HCT116 (cell line): ENCODE data around the gene DEFB123. TPM values are rescaled to one million over a fixed set of nuclear protein-coding genes. Genes with fewer than 3 reads are reported as not detected.

Source experiments
- ATAC-seq: fragments of 200-7000 bp; cut with Tn5 transposase; 2 replicates; pipeline ENCODE4 v1.9.1; 2020; ENCODE audit warnings: mild to moderate bottlenecking, moderate library complexity
- BruUV-seq: library from RNA; stranded (reverse); fragments of 400-500 nt; replicated peaks from 2 replicates; lab custom pipeline; 2021; lab: Mats Ljungman, UMichigan
- CTCF ChIA-PET: fragments of 300-600 bp; sonication (Branson Sonifier 250); formaldehyde crosslinking; loops from one replicate; lab custom pipeline; 2021; ENCODE audit warnings: antibody characterized with exemption; lab: Charles Lee
- POLR2A ChIA-PET: fragments of 300-600, 350-600 bp; sonication (Branson Sonifier 250); formaldehyde crosslinking; loops from one replicate; lab custom pipeline; 2021; ENCODE audit warnings: antibody characterized with exemption; lab: Charles Lee
- RAD21 ChIA-PET, 2 experiments: fragments of 300-600 bp; sonication (Branson Sonifier 250); formaldehyde crosslinking; loops; one replicate each; lab custom pipeline; 2023; ENCODE audit warnings: low total read pairs in 2 of 2; ENCODE audit not compliant: uncharacterized antibody in 2 of 2, unreplicated experiment in 2 of 2, low non-redundant PET in 1 of 2; lab: Charles Lee
- DNase-seq: peaks from one replicate; pipeline ENCODE4 v3.0.0-alpha.2; 2010; ENCODE audit warnings: low read depth, low spot score
- H2AFZ ChIP-seq: fragments of 200-600 bp; shearing (Covaris generic), sonication (generic); 2 replicates; pipeline ENCODE4 v1.6.1; 2017; ENCODE audit warnings: low read depth, mixed run types, mixed read lengths, antibody characterized with exemption, low read length; ENCODE audit not compliant: poor library complexity, severe bottlenecking
- H3K27ac ChIP-seq: 2 replicates; pipeline ENCODE4 v1.5.1; 2012; ENCODE audit warnings: low read depth, low read length
- H3K27me3 ChIP-seq: fragments of 200-600 bp; sonication (generic); 2 replicates; pipeline ENCODE4 v1.6.1; 2016; ENCODE audit warnings: mixed run types, low read length, mixed read lengths; ENCODE audit not compliant: insufficient read depth
- H3K36me3 ChIP-seq, 2 experiments: fragments of 200-500 bp in 1 of 2; fragments of 200-600 bp in 1 of 2; sonication (Bioruptor generic) in 1 of 2; sonication (generic) in 1 of 2; 2 replicates each; pipeline versions ENCODE4 v1.5.1 to v1.6.1; 2014 to 2016; ENCODE audit warnings: low read length in 2 of 2, inconsistent platforms in 1 of 2, mixed read lengths in 1 of 2, mixed run types in 1 of 2; ENCODE audit not compliant: insufficient read depth in 2 of 2, control insufficient read depth in 1 of 2
- H3K4me1 ChIP-seq, 2 experiments: fragments of 200-600 bp in 1 of 2; sonication (generic) in 1 of 2; 2 replicates each; pipeline versions ENCODE4 v1.5.1 to v1.6.1; 2012 to 2017; ENCODE audit warnings: low read length in 2 of 2, inconsistent platforms in 1 of 2, mild to moderate bottlenecking in 1 of 2, mixed read lengths in 1 of 2, mixed run types in 1 of 2, moderate library complexity in 1 of 2; ENCODE audit not compliant: insufficient read depth in 2 of 2, control insufficient read depth in 1 of 2
- H3K4me2 ChIP-seq: fragments of 200-600 bp; sonication (generic); 2 replicates; pipeline ENCODE4 v1.6.1; 2017; ENCODE audit warnings: mixed run types, low read length, mixed read lengths
- H3K4me3 ChIP-seq, 2 experiments: fragments of 200-600 bp in 1 of 2; sonication (generic) in 1 of 2; replicated peaks in 1 of 2; 2 replicates each; pipeline ENCODE4 v1.5.1; 2011 to 2016; ENCODE audit warnings: low read length in 2 of 2, control low read depth in 1 of 2, low read depth in 1 of 2, mild to moderate bottlenecking in 1 of 2, mixed read lengths in 1 of 2, mixed run types in 1 of 2
- H3K79me2 ChIP-seq: fragments of 200-600 bp; sonication (generic); 2 replicates; pipeline ENCODE4 v1.6.1; 2017; ENCODE audit warnings: mild to moderate bottlenecking, mixed run types, low read length, moderate library complexity, mixed read lengths; ENCODE audit not compliant: insufficient read depth
- H3K9ac ChIP-seq: fragments of 200-600 bp; sonication (generic); 2 replicates; pipeline ENCODE4 v1.6.1; 2016; ENCODE audit warnings: low read length, mixed read lengths
- H3K9me2 ChIP-seq: fragments of 200-600 bp; sonication (generic), shearing (Covaris generic); 2 replicates; pipeline ENCODE4 v1.6.1; 2017; ENCODE audit warnings: mixed run types, mild to moderate bottlenecking, moderate library complexity; ENCODE audit not compliant: insufficient read depth
- H3K9me3 ChIP-seq, 2 experiments: fragments of 200-500 bp in 1 of 2; fragments of 200-600 bp in 1 of 2; sonication (Bioruptor generic) in 1 of 2; sonication (generic) in 1 of 2; 2 replicates each; pipeline ENCODE4 v1.6.1; 2014 to 2017; ENCODE audit warnings: low read length in 2 of 2, mixed read lengths in 2 of 2, inconsistent platforms in 1 of 2, low read depth in 1 of 2, mild to moderate bottlenecking in 1 of 2, mixed run types in 1 of 2, moderate library complexity in 1 of 2; ENCODE audit not compliant: control insufficient read depth in 1 of 2, insufficient read depth in 1 of 2
- H4K20me1 ChIP-seq: fragments of 200-600 bp; sonication (generic), shearing (Covaris generic); 2 replicates; pipeline ENCODE4 v1.6.1; 2017; ENCODE audit warnings: mixed run types, mild to moderate bottlenecking, moderate library complexity; ENCODE audit not compliant: insufficient read depth
- CEBPB ChIP-seq: IDR thresholded peaks from 2 replicates; pipeline ENCODE4 v1.6.1; 2012; ENCODE audit warnings: low read depth
- ELF1 ChIP-seq: IDR thresholded peaks from 2 replicates; pipeline ENCODE4 v1.6.1; 2012; ENCODE audit warnings: low read depth, borderline replicate concordance
- EZH2 ChIP-seq: fragments of 200-600 bp; sonication (generic); IDR thresholded peaks from 2 replicates; pipeline ENCODE4 v1.6.1; 2017; ENCODE audit warnings: antibody characterized with exemption, mixed run types
- FOSL1 ChIP-seq: IDR thresholded peaks from 2 replicates; pipeline ENCODE4 v1.6.1; 2012; ENCODE audit warnings: low read depth
- JUND ChIP-seq: IDR thresholded peaks from 2 replicates; pipeline ENCODE4 v1.6.1; 2012
- MAX ChIP-seq: IDR thresholded peaks from 2 replicates; pipeline ENCODE4 v1.6.1; 2012
- POLR2A ChIP-seq: IDR thresholded peaks from 2 replicates; pipeline ENCODE4 v1.7.0; 2011; ENCODE audit warnings: borderline replicate concordance; ENCODE audit not compliant: insufficient read depth, insufficient read length; ENCODE audit errors: extremely low read depth
- POLR2AphosphoS5 ChIP-seq: IDR thresholded peaks from 2 replicates; pipeline ENCODE4 v1.6.1; 2011; ENCODE audit warnings: mild to moderate bottlenecking, low read depth, low read length, moderate library complexity
- RAD21 ChIP-seq: IDR thresholded peaks from 2 replicates; pipeline ENCODE4 v1.6.1; 2012; ENCODE audit warnings: low read depth, mild to moderate bottlenecking
- REST ChIP-seq: IDR thresholded peaks from 2 replicates; pipeline ENCODE4 v1.6.1; 2012; ENCODE audit warnings: low read depth
- SIN3A ChIP-seq: IDR thresholded peaks from 2 replicates; pipeline ENCODE4 v1.6.1; 2012; ENCODE audit warnings: low read depth
- SRF ChIP-seq: IDR thresholded peaks from 2 replicates; pipeline ENCODE4 v1.6.1; 2012; ENCODE audit warnings: low read depth
- TCF7L2 ChIP-seq: IDR thresholded peaks from 2 replicates; pipeline ENCODE4 v1.7.0; 2011; ENCODE audit warnings: borderline replicate concordance, inconsistent platforms; ENCODE audit not compliant: insufficient read depth, insufficient read length; ENCODE audit errors: extremely low read depth
- ZBTB33 ChIP-seq: IDR thresholded peaks from 2 replicates; pipeline ENCODE4 v1.6.1; 2011; ENCODE audit warnings: mild to moderate bottlenecking, low read length, moderate library complexity; ENCODE audit not compliant: insufficient replicate concordance; ENCODE audit errors: extremely low read depth
- ZFX ChIP-seq: fragments of 450-650 bp; IDR thresholded peaks from 2 replicates; pipeline ENCODE4 v1.6.1; 2017
- ZNF274 ChIP-seq: fragments of 200-500 bp; sonication (Bioruptor generic); IDR thresholded peaks from 2 replicates; pipeline ENCODE4 v1.6.1; 2014; ENCODE audit warnings: mild to moderate bottlenecking, low read depth, low read length, inconsistent platforms
- intact Hi-C: fragments of 100-400 bp; cut with micrococcal nuclease; formaldehyde crosslinking; loops from 2 replicates; pipeline ENCODE4 v1.10.0; 2022
- total RNA-seq: library from RNA; stranded (reverse); gene quantifications from one replicate; pipeline ENCODE4 v1.2.1, GENCODE V29; 2021; ENCODE audit not compliant: unreplicated experiment

The DEFB123 gene
- total RNA-seq, 1 experiment from 2014 or later, result not detected

- Histone ChIP-seq H3K36me3 (no peaks in the 10 kb centered on the region), H3K9me3 (no peaks in the 10 kb centered on the region), H3K4me2 (no peak overlapping the region), H3K4me1 (no peaks in the 10 kb centered on the region), H4K20me1 (no peaks in the 10 kb centered on the region), H3K79me2 (no peaks in the 10 kb centered on the region), H3K9me2 (no peaks in the 10 kb centered on the region), H3K4me3 (no peak overlapping the region), H3K27me3 (no peaks in the 10 kb centered on the region), H3K27ac (no peak overlapping the region), H3K9ac (no peak overlapping the region), H2AFZ (no peak overlapping the region)
- ATAC-seq, result no peak
- POLR2A ChIA-PET, result no interaction called here
- no peak for DNase-seq
- no TSS peak for BruUV-seq
- RAD21 ChIA-PET, result no interaction called here
- CTCF ChIA-PET, result interaction anchor here (1.5 kb wide), 1 partner anchor 17 kb away, joined by 7 read pairs; no protein-coding TSS in a partner anchor
- TF ChIP-seq SRF (no peak), RAD21 (no peak), SIN3A (no peak), REST (no peak), JUND (no peak), MAX (no peak), ZNF274 (no peak), ZBTB33 (no peak), FOSL1 (no peak), POLR2AphosphoS5 (no peak), ELF1 (no peak), POLR2A (no peak), EZH2 (no peak), CEBPB (no peak), ZFX (no peak), TCF7L2 (no peak)
- intact Hi-C loops, result no loop called here
Measured at GRCh38 chr20:31485450-31486339, 45.3 kb downstream of the DEFB123 start.
